Stimulated activated naive CD4-positive, alpha-beta T cell (primary cell): Measurements from ENCODE around the gene STAT3.
"Not testable (repeated sequence)": the region's sequence is repeated elsewhere in the genome, so short reads cannot be mapped to it uniquely, and the experiment has no call there.

Experiments
- DNase-seq, 6 experiments: peaks; one replicate each; lab custom pipeline; 2025; lab: John Stamatoyannopoulos, UW

Gene STAT3

DNA sequence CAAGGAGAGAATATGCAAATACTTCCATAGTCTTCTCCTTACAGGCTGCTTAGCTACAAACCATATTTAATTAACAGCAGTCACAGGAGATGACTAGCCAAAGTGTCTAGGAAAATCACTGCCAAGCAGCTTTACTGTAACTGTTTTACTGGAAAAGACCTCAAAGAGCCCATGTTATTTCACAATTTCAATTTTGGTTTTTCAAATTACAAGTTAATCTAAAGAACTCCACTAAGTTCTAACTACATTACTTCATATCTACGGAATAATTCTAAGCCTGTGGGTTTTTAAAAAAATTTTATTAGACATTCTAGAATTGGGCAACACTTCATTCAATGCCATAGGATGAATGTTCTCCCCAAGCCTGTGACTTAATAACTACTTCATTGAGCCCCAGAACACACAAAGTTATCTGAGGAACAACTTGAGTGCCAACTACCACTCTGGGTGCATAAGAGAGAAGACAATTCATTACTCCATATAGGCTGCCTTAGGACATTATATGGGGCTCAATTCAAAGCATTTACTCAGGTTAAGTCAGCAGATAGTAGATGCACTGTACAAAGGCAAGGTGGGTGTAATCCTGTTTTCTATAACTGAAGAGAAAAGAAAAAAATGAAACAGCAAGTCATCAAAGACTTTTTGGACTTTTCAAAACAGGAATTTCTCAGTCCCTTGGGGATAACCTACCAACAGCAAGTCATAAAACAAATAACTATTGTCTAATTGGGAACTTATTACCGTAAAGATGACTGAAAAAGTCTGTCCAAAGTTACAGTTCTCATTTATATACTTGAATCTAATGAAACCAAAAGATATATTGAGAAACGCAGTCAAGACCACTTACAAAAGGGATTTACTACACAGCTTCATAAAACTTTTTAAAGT, 33.0 kb downstream of the STAT3 start:
- DNase-seq: no peak

DNA sequence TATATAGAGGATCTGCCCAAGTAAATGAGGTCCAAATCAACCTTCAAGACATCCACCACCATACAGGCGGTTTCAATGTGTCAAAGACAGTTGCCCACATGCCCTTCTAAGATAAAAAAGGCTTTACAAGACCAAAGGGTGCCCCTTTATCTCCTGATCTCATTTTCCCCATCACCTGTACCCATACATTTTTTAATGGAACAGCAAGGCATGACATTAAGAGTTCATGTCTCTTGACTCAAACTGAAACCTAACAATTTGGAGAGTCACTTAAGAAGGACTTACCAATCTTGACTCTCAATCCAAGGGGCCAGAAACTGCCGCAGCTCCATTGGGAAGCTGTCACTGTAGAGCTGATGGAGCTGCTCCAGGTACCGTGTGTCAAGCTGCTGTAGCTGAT, 40.1 kb downstream of the STAT3 start:
- no peak for DNase-seq

- no peak for DNase-seq
Measured at GRCh38 chr17:42347606-42348005, 40.6 kb downstream of the STAT3 start.

DNA sequence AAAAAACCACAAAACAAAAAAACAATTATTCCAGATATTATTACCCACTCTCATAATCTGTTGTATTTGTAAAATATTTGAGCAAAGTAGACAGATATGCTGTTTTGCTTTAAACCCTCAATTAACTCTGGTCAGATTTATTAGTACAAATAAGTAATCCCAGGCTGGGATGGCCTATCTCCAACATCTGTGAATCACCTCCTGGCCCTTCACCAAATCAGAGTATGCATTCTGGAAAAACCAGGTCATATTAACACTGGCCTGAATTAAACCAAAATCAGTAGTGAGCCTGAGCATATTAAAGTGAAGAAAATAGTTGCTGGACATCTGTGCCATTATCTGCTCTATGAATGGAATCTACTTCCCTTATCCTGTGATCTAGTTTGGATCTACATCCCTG, 41.0 kb downstream of the STAT3 start:
- DNase-seq: no peak

DNA sequence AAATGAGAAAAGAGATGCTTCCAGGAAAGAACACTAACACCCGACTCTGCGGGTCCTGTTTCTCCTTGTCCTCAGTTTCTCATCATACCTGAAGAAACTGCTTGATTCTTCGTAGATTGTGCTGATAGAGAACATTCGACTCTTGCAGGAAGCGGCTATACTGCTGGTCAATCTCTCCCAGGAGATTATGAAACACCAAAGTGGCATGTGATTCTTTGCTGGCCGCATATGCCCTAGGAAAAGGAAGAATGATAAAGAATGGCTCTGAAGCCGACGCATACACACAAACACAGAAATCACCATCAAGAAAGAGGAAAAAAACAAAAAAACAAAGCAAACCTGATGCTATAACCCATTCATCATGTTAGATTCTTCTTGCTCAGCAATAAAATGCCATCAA, 41.8 kb downstream of the STAT3 start:
- no peak for DNase-seq

GRCh38 chr17:42345396-42346073, 42.7 kb downstream of the STAT3 start:
- no peak for DNase-seq

GRCh38 chr17:42342242-42343008, 45.8 kb downstream of the STAT3 start:
- no peak for DNase-seq

GRCh38 chr17:42341568-42341967, 46.7 kb downstream of the STAT3 start:
- DNase-seq: no peak

DNA sequence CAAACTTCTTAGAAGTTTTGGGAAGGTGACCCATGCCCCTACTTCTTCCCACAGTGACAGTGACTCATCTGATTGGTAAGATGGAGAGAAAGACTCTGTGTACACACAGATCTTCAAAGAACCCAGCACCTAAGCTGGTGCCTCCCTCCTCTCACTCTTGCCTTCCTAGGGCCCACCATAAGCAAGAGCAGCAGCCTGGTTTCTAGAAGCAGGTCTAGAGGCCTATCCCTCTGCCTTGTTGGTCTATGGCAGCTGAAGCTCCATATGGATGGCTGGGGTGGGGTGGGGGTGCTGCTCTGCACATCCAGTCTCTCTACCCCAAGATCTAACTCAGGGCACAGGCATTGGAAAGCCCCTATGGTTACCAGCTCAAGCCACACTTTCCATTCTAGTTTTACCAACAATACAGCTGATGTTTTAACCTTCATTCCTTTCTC, 47.5 kb downstream of the STAT3 start:
- no peak for DNase-seq

- no peak for DNase-seq
Measured at GRCh38 chr17:42339221-42339620, 49.0 kb downstream of the STAT3 start.

DNA sequence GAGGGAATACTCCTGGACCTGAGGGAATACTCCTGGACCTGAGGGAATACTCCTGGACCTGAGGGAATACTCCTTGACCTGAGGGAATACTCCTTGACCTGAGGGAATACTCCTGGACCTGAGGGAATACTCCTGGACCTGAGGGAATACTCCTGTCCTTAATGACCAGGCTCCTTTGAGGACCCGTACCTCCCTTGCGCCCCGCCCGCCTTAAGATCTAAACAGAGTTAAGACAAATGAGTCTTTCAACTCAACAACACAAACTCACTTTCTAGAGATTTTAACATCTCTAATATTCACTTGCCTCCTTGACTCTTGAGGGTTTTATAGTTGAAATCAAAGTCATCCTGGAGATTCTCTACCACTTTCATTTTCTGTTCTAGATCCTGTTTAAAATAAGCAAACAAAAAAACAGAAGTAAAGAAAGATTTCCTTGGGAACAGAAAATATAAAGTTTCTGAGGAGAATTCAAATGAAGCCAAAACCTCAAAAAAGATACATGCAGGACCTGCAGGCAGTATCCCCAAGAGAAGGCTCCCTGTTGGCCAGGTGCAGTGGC, 49.7 kb downstream of the STAT3 start:
- DNase-seq: peak in 1 of 6 experiments; percentile 14

- DNase-seq: peak; percentile 47 to 84 (median 66)
Measured at GRCh38 chr17:42337442-42337841, 50.8 kb downstream of the STAT3 start.

DNA sequence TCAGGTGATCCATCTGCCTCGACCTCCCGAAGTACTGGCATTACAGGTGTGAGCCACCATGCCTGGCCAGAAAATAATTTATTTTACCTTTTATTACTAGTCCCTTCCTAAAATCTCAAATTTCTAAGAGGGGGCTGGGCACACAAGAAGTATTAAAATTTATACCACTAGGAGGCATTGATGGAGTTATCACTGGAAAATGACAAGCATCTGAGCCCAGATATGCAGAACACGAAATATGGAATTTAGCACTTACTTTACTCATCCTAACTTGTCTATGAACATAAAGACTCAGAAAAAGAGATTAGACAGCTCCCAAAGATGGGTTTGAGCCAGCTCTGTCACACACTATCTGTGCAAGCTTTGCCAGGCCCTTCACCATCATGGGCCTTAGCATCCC, 53.6 kb downstream of the STAT3 start:
- DNase-seq: no peak

DNA sequence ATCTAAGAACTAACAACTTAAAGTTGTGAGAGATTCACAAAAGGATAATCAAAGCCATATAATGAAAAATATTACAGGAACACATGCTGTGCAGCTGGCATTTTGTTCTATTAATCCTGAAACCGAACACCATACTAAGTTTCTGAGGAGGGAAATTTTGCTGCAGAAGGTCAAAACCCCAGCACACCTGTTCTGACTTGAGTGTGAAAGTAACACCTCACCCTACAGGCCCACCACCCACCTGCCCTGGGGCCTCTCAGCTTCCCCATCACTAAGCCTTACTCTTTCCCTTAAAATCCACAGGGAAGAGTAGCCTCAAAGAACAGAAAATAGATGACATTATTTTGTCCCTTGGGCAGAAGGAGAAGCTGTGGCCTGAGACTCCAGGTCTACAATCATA, 55.2 kb downstream of the STAT3 start:
- DNase-seq: no peak

- DNase-seq: no peak
Measured at GRCh38 chr17:42329025-42329976, 58.9 kb downstream of the STAT3 start.

DNA sequence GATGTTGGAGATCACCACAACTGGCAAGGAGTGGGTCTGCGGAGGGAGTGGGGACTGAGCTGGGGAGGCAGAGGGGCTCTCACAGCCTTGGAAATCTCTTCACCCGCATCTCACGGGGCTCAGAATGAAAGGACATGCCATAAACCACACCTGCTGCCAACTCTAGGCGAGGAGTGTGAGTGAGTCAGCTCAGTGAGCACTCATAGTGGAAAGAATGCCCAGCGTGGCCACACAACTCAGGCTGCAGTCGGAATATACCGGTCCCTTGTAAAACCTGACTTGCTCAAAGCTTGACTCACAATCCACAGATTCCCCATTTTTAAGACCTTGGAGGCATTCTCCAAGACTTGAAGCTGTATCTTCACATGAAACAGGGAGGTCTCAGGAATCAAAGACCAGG, 63.2 kb downstream of the STAT3 start:
- DNase-seq: no peak

DNA sequence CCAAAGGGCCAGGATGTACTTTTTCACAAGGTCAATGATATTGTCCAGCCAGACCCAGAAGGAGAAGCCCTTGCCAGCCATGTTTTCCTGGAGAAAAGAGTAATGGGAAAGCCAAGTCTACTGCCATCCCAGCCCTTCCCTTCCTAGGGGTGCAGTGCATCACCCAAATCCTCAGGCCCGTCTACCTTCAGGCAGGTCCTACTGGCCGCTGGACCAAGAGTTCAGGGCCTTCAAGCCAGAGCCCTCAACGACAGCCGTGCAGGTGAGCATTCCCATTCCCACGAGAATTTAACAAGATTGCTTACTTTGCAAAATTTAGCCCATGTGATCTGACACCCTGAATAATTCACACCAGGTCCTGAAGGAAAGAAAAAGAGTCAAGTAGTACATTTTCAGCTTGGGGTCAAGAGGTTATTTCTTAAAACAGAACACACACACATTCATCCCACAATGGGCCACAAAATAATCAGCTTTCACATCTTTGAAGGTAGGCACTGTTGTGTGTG, 64.9 kb downstream of the STAT3 start:
- DNase-seq: no peak

DNA sequence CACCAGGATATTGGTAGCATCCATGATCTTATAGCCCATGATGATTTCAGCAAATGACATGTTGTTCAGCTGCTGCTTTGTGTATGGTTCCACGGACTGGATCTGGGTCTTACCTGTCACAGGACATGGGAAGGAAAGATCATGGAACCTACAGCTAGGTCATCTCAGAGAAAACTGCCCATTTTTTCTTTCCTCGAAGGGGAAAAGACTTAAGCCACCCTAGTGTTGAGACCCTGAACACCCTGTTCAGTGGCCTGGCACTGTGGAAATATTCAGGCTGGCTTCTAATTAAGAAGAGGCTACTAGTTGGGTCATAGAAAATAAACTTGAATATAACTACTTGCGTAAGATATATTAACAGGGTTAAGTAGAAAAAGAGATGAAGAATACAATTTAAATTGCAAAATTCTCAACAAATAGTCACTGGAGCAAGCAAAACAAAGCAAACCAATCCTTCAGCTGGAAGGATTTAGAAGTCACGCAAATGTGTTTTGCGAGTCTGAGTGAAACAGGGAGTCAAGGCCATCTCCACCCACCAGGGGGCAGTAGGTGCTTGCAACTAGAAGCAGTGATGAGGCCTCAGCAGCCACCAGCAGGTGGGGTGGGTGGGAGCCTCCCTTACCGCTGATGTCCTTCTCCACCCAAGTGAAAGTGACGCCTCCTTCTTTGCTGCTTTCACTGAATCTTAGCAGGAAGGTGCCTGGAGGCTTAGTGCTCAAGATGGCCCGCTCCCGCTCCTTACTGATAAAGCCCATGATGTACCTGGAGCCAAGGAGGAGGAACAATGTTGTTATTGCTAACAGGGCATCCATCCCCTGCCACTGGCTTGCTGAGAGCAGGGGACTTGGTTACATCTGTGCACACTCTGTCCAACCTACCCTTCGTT, 65.6 kb downstream of the STAT3 start:
- peak; percentile 86 to 94 (median 92) for DNase-seq

DNA sequence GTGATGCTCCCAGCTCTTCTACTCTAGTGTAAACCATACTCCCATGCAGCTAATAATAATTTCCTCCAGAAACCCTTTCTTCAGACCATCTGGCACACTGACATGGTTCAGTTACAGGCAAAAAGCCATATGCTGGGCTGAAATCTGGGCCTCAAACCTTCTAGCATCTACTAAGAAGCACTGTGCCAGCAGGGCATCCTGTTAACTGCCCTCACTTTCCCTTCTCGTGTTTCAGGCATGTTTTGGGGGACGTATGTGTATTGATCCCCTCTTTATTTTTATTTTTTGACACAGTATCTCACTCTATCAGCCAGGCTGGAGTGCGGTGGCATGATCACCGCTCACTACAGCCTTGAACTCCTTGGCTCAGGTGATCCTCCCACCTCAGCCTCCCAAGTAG, 66.7 kb downstream of the STAT3 start:
- DNase-seq: no peak

GRCh38 chr17:42317967-42318366, 70.3 kb downstream of the STAT3 start:
- DNase-seq: not testable (repeated sequence)
